ENCODE data around the gene KRT3.

KRT3 gene

DNA sequence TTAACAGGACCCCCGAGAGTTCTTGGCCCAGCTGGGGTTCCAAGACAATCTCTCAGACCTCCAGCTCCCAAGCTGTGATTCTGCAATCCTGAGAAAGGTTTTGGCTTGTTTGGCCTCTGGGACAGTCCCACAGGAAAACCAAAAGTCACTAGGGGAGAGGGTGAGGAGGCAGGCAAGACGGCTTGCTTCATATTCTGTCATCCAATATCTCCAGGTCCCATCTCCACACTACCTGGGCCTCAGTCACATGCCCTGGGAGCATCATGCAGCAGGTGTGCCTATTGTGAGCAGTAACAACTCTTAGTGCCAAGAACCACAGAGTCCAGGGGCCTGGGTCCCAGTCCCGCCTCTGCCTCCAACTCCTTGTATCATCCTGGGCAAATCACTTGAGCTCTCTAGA is 36.5 kb upstream of the KRT3 start:
- CTCF ChIA-PET, result no interaction called here

DNA sequence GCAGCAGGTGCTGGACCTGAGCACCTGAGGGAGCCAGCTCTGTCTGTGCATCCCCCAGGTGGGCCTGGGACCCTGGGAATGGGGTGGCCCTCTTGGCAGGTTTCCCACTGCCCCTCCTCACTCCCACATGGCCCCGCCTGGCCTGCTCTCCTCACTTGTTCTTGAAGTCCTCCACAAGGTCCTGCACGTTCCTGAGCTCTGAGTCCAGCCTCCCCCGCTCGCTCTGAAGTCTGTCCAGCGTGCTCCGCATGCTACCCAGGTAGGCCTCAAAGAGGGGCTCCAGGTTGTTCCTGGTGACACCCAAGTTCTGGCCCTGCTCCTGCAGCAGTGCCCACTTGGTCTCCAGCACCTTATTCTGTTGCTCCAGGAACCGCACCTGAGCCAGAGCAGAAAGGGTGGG is 35.3 kb upstream of the KRT3 start:
- Histone ChIP-seq H3K27me3 (replicated peaks in 2 of 5; ENCODE audit: control insufficient read depth in 4 of 5, insufficient read depth in 5 of 5, low read length in 4 of 5) (peaks cover 0 to 9% (median 0%) of the 10 kb centered on the region in 5 experiments), H3K27ac (ENCODE audit: insufficient read depth in 1 of 2, low read depth in 1 of 2, low read length in 2 of 2, poor library complexity in 1 of 2, severe bottlenecking in 2 of 2) (no peak overlapping the region), H3K36me3 (ENCODE audit: control insufficient read depth in 4 of 4, insufficient read depth in 4 of 4, low read length in 3 of 4) (no peaks in the 10 kb centered on the region), H3K9me3 (ENCODE audit: control extremely low read depth in 1 of 5, control insufficient read depth in 4 of 5, insufficient read depth in 2 of 5, low read depth in 1 of 5, low read length in 4 of 5) (no peaks in the 10 kb centered on the region), H3K4me3 (ENCODE audit: control insufficient read depth in 1 of 7, extremely low read depth in 1 of 7, insufficient read depth in 4 of 7, low read depth in 2 of 7, low read length in 6 of 7) (no peak overlapping the region), H3K4me1 (ENCODE audit: control extremely low read depth in 1 of 4, control insufficient read depth in 4 of 4, insufficient read depth in 4 of 4, low read length in 3 of 4) (peaks cover 0 to 8% (median 2%) of the 10 kb centered on the region in 4 experiments)
- no peak for DNase-seq
- WGBS (ENCODE audit: insufficient coverage), result 95% methylated on average over 6 of the region's 7 CpGs
- CTCF ChIA-PET, result no interaction called here
- POLR2A ChIA-PET, result interaction anchor here (0.7 kb wide), 1 partner anchor 63 kb away, joined by 4 read pairs; no protein-coding TSS in a partner anchor

More for the DNA sequence above, 36.5 kb upstream of the KRT3 start:
- Histone ChIP-seq H3K4me3 (ENCODE audit: control insufficient read depth in 1 of 7, extremely low read depth in 1 of 7, insufficient read depth in 4 of 7, low read depth in 2 of 7, low read length in 6 of 7) (no peak overlapping the region), H3K9me3 (ENCODE audit: control extremely low read depth in 1 of 5, control insufficient read depth in 4 of 5, insufficient read depth in 2 of 5, low read depth in 1 of 5, low read length in 4 of 5) (no peaks in the 10 kb centered on the region), H3K27ac (ENCODE audit: insufficient read depth in 1 of 2, low read depth in 1 of 2, low read length in 2 of 2, poor library complexity in 1 of 2, severe bottlenecking in 2 of 2) (no peak overlapping the region), H3K4me1 (ENCODE audit: control extremely low read depth in 1 of 4, control insufficient read depth in 4 of 4, insufficient read depth in 4 of 4, low read length in 3 of 4) (peaks cover 0 to 12% (median 3%) of the 10 kb centered on the region in 4 experiments), H3K36me3 (ENCODE audit: control insufficient read depth in 4 of 4, insufficient read depth in 4 of 4, low read length in 3 of 4) (no peaks in the 10 kb centered on the region), H3K27me3 (replicated peaks in 2 of 5; ENCODE audit: control insufficient read depth in 4 of 5, insufficient read depth in 5 of 5, low read length in 4 of 5) (peaks cover 0 to 4% (median 0%) of the 10 kb centered on the region in 5 experiments)
- DNase-seq, result no peak
- 100% methylated on average over 1 of the region's 3 CpGs for WGBS (ENCODE audit: insufficient coverage)
- POLR2A ChIA-PET, result no interaction called here

DNA sequence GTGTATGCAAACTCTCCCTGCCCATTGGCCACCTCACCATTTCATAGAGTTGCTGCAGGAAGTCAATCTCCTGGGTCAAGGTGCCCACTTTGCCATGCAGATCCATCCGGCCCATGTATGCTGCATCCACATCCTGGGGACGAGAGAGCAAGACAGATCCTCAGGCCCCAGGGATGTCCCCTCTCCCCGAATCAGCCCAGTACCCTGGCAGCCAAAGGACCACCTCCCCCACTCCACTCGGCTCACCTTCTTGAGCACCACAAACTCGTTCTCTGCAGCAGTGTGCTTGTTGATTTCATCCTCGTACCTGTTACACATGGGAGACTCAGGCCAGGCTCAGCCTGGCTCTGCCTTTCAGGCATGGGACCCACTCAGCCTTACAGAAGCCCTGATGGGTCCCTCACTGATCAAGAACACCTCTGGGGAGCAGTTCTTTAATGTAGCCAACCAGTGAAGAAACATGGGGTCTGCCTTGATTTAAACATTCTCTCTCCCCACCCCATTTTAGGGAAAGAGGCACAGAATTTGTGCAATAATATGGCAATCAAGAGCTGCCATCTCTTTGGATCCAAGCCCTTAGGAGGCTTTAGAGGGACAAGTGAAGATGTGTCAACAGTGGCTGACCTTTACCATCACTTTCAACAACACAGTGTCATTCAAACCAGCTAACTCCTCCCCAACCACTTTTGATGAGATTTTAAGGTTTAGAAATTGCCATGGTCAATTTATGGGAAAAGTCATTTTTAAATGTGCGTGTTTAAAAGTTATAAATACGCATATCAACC is 34.3 kb upstream of the KRT3 start:
- Histone ChIP-seq H3K9me3 (ENCODE audit: control extremely low read depth in 1 of 5, control insufficient read depth in 4 of 5, insufficient read depth in 2 of 5, low read depth in 1 of 5, low read length in 4 of 5) (no peaks in the 10 kb centered on the region), H3K27me3 (replicated peaks in 2 of 5; ENCODE audit: control insufficient read depth in 4 of 5, insufficient read depth in 5 of 5, low read length in 4 of 5) (peaks cover 0 to 9% (median 0%) of the 10 kb centered on the region in 5 experiments), H3K27ac (ENCODE audit: insufficient read depth in 1 of 2, low read depth in 1 of 2, low read length in 2 of 2, poor library complexity in 1 of 2, severe bottlenecking in 2 of 2) (no peak overlapping the region), H3K4me3 (ENCODE audit: control insufficient read depth in 1 of 7, extremely low read depth in 1 of 7, insufficient read depth in 4 of 7, low read depth in 2 of 7, low read length in 6 of 7) (no peak overlapping the region), H3K4me1 (ENCODE audit: control extremely low read depth in 1 of 4, control insufficient read depth in 4 of 4, insufficient read depth in 4 of 4, low read length in 3 of 4) (no peaks in the 10 kb centered on the region), H3K36me3 (ENCODE audit: control insufficient read depth in 4 of 4, insufficient read depth in 4 of 4, low read length in 3 of 4) (no peaks in the 10 kb centered on the region)
- WGBS (ENCODE audit: insufficient coverage), result 86% methylated on average over 6 of the region's 8 CpGs
- ChIA-PET POLR2A (no interaction called here), CTCF (no interaction called here)
- no peak for DNase-seq

DNA sequence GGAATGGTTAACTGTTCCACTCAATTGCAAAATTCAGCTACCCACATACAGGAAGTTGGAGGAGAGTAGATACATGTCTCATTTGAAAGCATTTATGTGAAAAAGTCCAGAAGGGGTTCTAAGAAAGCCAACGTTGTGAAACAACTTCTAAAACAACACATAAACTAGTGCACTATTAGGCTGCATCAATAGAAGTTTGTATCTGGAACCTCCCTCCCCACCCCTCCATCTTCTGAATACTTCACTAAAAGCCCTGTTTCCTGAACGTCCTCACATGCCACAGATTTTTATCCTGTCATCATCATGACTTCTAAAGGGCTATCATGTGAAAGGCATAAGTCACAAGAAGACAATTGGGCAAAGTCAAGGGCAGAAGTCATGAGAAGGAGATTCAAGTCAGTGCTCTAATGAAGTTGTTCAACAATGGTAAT is 32.7 kb upstream of the KRT3 start:
- no peak overlapping the region for H3K4me3 ChIP-seq (ENCODE audit: control insufficient read depth in 1 of 7, extremely low read depth in 1 of 7, insufficient read depth in 4 of 7, low read depth in 2 of 7, low read length in 6 of 7)
- 17% methylated on average over 1 of the region's 2 CpGs for whole genome bisulfite sequencing (ENCODE audit: insufficient coverage)
- peaks cover 0 to 9% (median 0%) of the 10 kb centered on the region in 5 experiments for H3K27me3 ChIP-seq (replicated peaks in 2 of 5; ENCODE audit: control insufficient read depth in 4 of 5, insufficient read depth in 5 of 5, low read length in 4 of 5)
- DNase-seq, result no peak
- ChIA-PET POLR2A (interaction anchor here (0.6 kb wide), 1 partner anchor 45 kb away, joined by 3 read pairs; no protein-coding TSS in a partner anchor), CTCF (interaction anchor here (1.5 kb wide), 1 partner anchor 49 kb away, joined by 3 read pairs; no protein-coding TSS in a partner anchor)
- no peaks in the 10 kb centered on the region for H3K9me3 ChIP-seq (ENCODE audit: control extremely low read depth in 1 of 5, control insufficient read depth in 4 of 5, insufficient read depth in 2 of 5, low read depth in 1 of 5, low read length in 4 of 5)
- H3K4me1 ChIP-seq (ENCODE audit: control extremely low read depth in 1 of 4, control insufficient read depth in 4 of 4, insufficient read depth in 4 of 4, low read length in 3 of 4), result no peaks in the 10 kb centered on the region
- no peak overlapping the region for H3K27ac ChIP-seq (ENCODE audit: insufficient read depth in 1 of 2, low read depth in 1 of 2, low read length in 2 of 2, poor library complexity in 1 of 2, severe bottlenecking in 2 of 2)
- H3K36me3 ChIP-seq (ENCODE audit: control insufficient read depth in 4 of 4, insufficient read depth in 4 of 4, low read length in 3 of 4), result no peaks in the 10 kb centered on the region

DNA sequence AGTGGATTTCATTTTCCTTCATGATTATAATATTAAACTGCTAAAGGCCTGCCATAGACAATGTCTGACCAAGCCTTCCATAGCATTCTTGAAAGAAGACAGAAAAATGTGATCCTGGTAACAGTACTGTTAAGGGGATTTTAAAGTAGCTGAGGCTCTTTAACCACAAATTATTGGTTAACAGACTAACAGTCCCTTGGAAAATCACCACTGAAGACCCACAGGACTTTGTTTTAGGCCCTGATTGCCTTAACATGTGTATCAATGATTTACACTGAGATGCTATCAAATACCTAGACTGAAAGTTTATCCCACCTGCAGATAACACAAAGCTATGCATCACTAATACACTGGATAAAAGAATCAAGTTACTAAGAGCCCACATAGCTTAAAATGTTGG is 32.2 kb upstream of the KRT3 start:
- ChIA-PET CTCF (interaction anchor here (1.5 kb wide), 1 partner anchor 50 kb away, joined by 3 read pairs; no protein-coding TSS in a partner anchor), POLR2A (interaction anchor here (0.6 kb wide), 1 partner anchor 46 kb away, joined by 3 read pairs; no protein-coding TSS in a partner anchor)
- no peak overlapping the region for H3K27ac ChIP-seq (ENCODE audit: insufficient read depth in 1 of 2, low read depth in 1 of 2, low read length in 2 of 2, poor library complexity in 1 of 2, severe bottlenecking in 2 of 2)
- peaks cover 0 to 9% (median 0%) of the 10 kb centered on the region in 5 experiments for H3K27me3 ChIP-seq (replicated peaks in 2 of 5; ENCODE audit: control insufficient read depth in 4 of 5, insufficient read depth in 5 of 5, low read length in 4 of 5)
- no peaks in the 10 kb centered on the region for H3K4me1 ChIP-seq (ENCODE audit: control extremely low read depth in 1 of 4, control insufficient read depth in 4 of 4, insufficient read depth in 4 of 4, low read length in 3 of 4)
- H3K4me3 ChIP-seq (ENCODE audit: control insufficient read depth in 1 of 7, extremely low read depth in 1 of 7, insufficient read depth in 4 of 7, low read depth in 2 of 7, low read length in 6 of 7), result no peak overlapping the region
- DNase-seq, result no peak
- no peaks in the 10 kb centered on the region for H3K9me3 ChIP-seq (ENCODE audit: control extremely low read depth in 1 of 5, control insufficient read depth in 4 of 5, insufficient read depth in 2 of 5, low read depth in 1 of 5, low read length in 4 of 5)
- no peaks in the 10 kb centered on the region for H3K36me3 ChIP-seq (ENCODE audit: control insufficient read depth in 4 of 4, insufficient read depth in 4 of 4, low read length in 3 of 4)

DNA sequence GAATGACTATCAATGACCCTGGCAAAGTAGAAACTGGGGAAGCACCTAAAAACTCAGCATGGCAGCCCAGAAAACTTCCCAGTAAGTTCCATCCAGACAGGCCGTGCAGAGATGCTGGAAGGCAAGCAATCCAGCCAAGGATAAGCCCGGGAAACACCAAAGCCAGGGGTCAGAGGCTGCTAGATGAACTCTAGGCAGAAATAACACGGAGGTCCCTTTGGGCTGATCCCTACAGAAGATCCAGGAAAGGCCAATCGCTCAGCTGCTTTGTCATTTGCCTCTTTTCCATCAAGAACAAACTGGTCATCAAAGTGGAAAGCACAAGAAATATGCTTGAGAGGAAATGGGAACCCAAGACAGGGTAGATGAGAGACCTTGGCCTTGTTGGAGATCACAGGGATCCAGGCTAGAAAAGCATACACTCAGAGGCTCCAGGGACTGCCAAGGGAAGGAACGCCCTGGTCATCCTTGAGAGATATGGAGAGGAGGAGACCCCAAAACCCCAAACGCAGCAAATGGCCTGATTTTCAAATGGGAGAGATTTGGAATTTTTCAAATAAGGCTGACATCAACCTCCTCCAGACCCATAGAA is 31.7 kb upstream of the KRT3 start:
- WGBS (ENCODE audit: insufficient coverage), result 94% methylated on average over 5 of the region's 6 CpGs
- H3K27me3 ChIP-seq (replicated peaks in 2 of 5; ENCODE audit: control insufficient read depth in 4 of 5, insufficient read depth in 5 of 5, low read length in 4 of 5), result peaks cover 0 to 9% (median 0%) of the 10 kb centered on the region in 5 experiments
- H3K36me3 ChIP-seq (ENCODE audit: control insufficient read depth in 4 of 4, insufficient read depth in 4 of 4, low read length in 3 of 4), result no peaks in the 10 kb centered on the region
- no peaks in the 10 kb centered on the region for H3K9me3 ChIP-seq (ENCODE audit: control extremely low read depth in 1 of 5, control insufficient read depth in 4 of 5, insufficient read depth in 2 of 5, low read depth in 1 of 5, low read length in 4 of 5)
- DNase-seq, result no peak
- CTCF ChIA-PET, result interaction anchor here (1.5 kb wide), 1 partner anchor 50 kb away, joined by 3 read pairs; no protein-coding TSS in a partner anchor
- POLR2A ChIA-PET, result no interaction called here
- no peak overlapping the region for H3K4me3 ChIP-seq (ENCODE audit: control insufficient read depth in 1 of 7, extremely low read depth in 1 of 7, insufficient read depth in 4 of 7, low read depth in 2 of 7, low read length in 6 of 7)
- H3K27ac ChIP-seq (ENCODE audit: insufficient read depth in 1 of 2, low read depth in 1 of 2, low read length in 2 of 2, poor library complexity in 1 of 2, severe bottlenecking in 2 of 2), result no peak overlapping the region
- no peaks in the 10 kb centered on the region for H3K4me1 ChIP-seq (ENCODE audit: control extremely low read depth in 1 of 4, control insufficient read depth in 4 of 4, insufficient read depth in 4 of 4, low read length in 3 of 4)

All from common myeloid progenitor, CD34-positive (primary cell).